ENCODE results near the gene PGGT1B.

Gene PGGT1B

DNA sequence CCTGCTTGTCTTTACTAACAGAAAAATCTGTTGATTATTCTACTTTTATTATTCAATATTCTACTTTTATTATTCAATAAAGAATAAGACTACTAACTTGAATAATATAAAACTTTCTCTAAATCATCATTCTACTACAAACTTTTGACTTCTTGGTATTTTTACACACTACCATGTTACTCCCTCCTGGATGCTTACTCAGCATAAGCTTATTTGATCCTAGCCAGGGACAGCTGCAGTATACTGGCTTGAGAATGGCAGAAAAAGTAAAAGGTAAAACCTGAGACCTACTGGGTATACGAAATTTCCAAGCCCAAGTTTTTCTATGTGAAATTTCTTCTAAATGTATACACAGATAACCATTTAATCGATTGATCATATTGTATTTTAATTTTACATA lies 26.1 kb downstream of the PGGT1B start:
- TF ChIP-seq, protein P1, sequence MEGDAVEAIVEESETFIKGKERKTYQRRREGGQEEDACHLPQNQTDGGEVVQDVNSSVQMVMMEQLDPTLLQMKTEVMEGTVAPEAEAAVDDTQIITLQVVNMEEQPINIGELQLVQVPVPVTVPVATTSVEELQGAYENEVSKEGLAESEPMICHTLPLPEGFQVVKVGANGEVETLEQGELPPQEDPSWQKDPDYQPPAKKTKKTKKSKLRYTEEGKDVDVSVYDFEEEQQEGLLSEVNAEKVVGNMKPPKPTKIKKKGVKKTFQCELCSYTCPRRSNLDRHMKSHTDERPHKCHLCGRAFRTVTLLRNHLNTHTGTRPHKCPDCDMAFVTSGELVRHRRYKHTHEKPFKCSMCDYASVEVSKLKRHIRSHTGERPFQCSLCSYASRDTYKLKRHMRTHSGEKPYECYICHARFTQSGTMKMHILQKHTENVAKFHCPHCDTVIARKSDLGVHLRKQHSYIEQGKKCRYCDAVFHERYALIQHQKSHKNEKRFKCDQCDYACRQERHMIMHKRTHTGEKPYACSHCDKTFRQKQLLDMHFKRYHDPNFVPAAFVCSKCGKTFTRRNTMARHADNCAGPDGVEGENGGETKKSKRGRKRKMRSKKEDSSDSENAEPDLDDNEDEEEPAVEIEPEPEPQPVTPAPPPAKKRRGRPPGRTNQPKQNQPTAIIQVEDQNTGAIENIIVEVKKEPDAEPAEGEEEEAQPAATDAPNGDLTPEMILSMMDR (IDR thresholded peaks at IDR 0.05) = no peak
- Mint-ChIP-seq H3K4me3 (no peak overlapping the region), H3K4me1 (no peaks in the 10 kb centered on the region), H3K9me3 (no peaks in the 10 kb centered on the region), H3K27ac (no peak overlapping the region), H3K27me3 (ENCODE audit: low read depth, poor library complexity) (no peaks in the 10 kb centered on the region), H3K36me3 (ENCODE audit: low read depth) (peaks cover 19% of the 10 kb centered on the region)
- no peak for DNase-seq

DNA sequence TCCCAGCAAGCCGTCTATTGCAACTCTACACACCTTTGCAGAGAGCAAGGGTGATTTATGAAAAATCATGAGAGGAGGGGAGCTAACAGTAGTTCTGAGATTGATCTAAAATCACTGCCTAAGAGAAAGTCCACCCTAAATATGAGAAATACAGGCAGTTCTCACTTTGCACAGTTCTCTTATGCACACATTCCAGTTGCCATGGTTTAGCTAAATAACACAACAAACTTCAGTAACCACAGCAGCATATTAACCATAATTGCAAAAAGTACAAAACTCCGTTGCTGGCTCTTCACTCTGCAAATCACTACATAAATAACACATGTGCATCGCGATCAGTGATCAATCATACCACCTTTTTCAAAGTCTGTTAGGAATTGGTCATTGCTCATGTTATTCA lies 31.1 kb downstream of the PGGT1B start:
- peaks cover 37% of the 10 kb centered on the region for H3K36me3 Mint-ChIP-seq (ENCODE audit: low read depth)
- no peaks in the 10 kb centered on the region for H3K9me3 Mint-ChIP-seq
- no peaks in the 10 kb centered on the region for H3K27me3 Mint-ChIP-seq (ENCODE audit: low read depth, poor library complexity)
- peaks cover 12% of the 10 kb centered on the region for H3K4me1 Mint-ChIP-seq
- TF ChIP-seq, protein P1 (IDR thresholded peaks at IDR 0.05) = no peak
- H3K4me3 Mint-ChIP-seq = no peak overlapping the region
- no peak for DNase-seq
- no peak overlapping the region for H3K27ac Mint-ChIP-seq

DNA sequence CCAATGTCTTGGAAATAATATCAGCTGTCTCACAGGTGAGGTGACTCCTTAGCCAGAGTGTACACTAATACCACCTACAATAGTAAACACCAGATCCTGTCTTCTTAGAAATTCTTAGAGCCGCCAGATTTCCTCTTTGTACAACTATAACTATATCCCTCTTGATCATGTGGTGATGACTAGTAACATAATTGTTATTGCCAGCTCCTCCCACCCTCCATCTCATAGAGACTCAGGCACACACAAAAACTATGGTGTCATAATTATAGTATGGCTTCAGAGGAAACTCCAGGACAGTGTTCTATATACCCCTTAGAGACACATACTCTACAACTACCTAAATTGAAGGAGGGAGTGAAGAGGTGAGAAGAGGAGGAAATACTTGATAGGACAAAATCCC lies 33.1 kb downstream of the PGGT1B start:
- TF ChIP-seq, protein P1 (IDR thresholded peaks at IDR 0.05) = no peak
- no peak overlapping the region for H3K27ac Mint-ChIP-seq
- no peaks in the 10 kb centered on the region for H3K27me3 Mint-ChIP-seq (ENCODE audit: low read depth, poor library complexity)
- H3K4me1 Mint-ChIP-seq = peaks cover 15% of the 10 kb centered on the region
- no peak overlapping the region for H3K4me3 Mint-ChIP-seq
- DNase-seq = no peak
- peaks cover 31% of the 10 kb centered on the region for H3K36me3 Mint-ChIP-seq (ENCODE audit: low read depth)
- no peaks in the 10 kb centered on the region for H3K9me3 Mint-ChIP-seq

DNA sequence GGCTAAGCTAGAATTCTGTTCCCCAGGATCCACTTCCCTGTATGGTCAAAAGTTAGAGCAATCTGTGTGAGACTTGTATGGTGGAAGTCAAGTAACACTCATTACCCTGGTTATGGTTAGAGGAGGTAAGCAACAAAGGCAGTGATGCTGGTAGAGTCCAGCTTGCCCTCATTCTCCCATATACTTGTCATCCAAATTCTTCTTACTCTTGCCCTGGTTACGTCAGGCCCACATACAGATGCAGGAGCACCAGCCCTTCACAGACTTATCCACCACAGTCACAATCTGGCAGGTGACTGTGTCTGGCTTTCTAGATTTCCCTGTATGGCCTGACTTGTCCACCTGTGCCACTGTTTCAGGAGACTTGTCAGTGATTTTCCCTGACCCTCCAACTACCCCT lies 35.4 kb downstream of the PGGT1B start:
- Mint-ChIP-seq H3K9me3 (no peaks in the 10 kb centered on the region), H3K36me3 (ENCODE audit: low read depth) (peaks cover 38% of the 10 kb centered on the region), H3K4me1 (peaks cover 15% of the 10 kb centered on the region), H3K4me3 (no peak overlapping the region), H3K27me3 (ENCODE audit: low read depth, poor library complexity) (no peaks in the 10 kb centered on the region), H3K27ac (no peak overlapping the region)
- TF ChIP-seq, protein P1 (IDR thresholded peaks at IDR 0.05) = no peak
- no peak for DNase-seq

DNA sequence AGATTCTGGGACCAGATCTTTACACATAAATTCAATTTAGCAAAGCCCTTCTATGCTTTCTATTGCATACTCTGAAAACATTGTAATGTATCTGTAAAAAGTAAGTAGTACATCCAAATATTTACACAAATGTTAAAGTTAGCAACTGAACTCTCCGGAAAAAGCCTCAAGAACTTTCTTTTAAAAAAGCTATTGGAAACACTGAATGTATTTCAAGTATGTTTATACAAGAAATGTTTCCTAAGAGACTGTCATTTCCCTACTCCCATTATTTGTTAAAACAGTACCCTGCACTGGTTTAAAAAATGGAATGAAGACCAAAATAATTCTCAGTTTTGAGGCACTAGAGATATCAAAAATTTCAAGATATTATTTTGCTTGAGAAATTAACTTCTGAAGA lies 48.1 kb downstream of the PGGT1B start:
- H3K27ac Mint-ChIP-seq = no peak overlapping the region
- DNase-seq = no peak
- no peak overlapping the region for H3K4me3 Mint-ChIP-seq
- H3K4me1 Mint-ChIP-seq = peaks cover 5% of the 10 kb centered on the region
- peaks cover 3% of the 10 kb centered on the region for H3K9me3 Mint-ChIP-seq
- H3K36me3 Mint-ChIP-seq (ENCODE audit: low read depth) = peaks cover 51% of the 10 kb centered on the region
- TF ChIP-seq, protein P1 (IDR thresholded peaks at IDR 0.05) = no peak
- no peaks in the 10 kb centered on the region for H3K27me3 Mint-ChIP-seq (ENCODE audit: low read depth, poor library complexity)

DNA sequence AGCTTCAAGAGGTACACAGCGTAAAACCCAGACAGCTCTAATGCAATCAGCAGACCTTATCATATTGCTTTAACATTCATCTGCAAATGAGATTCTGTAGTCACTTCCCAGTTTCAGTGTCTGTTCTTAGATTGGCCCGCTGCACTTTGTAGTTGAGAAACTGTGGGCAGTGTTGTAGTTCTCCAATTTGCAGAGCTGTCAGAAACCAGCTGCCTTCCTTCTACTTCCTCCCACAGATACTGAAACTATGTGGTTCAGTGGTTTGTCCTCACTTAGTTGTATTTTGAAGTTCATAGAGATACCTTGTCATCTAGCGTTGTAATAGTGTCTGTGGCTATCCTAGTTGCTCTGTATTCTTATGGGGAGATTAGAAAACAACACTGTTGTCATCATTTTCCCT lies 53.4 kb downstream of the PGGT1B start:
- Mint-ChIP-seq H3K27ac (peak overlapping the region; percentile 69), H3K27me3 (ENCODE audit: low read depth, poor library complexity) (no peaks in the 10 kb centered on the region), H3K36me3 (ENCODE audit: low read depth) (peaks cover 24% of the 10 kb centered on the region), H3K4me3 (no peak overlapping the region), H3K9me3 (no peaks in the 10 kb centered on the region), H3K4me1 (no peaks in the 10 kb centered on the region)
- TF ChIP-seq, protein P1 (IDR thresholded peaks at IDR 0.05) = no peak
- no peak for DNase-seq
